Trophoblast cell (in vitro differentiated cells and primary cell): ENCODE measurements around the gene MSL3B.
A peak's percentile ranks its signal among the peaks of the same experiment; 100 is the strongest.

Experiments
- DNase-seq, 2 donors: peaks; one replicate each; pipeline ENCODE4 v3.0.0-alpha.2; 2016
- H2AFZ ChIP-seq: 2 replicates; pipeline ENCODE4 v1.6.1; 2013; ENCODE audit warnings: low read length, moderate library complexity, mild to moderate bottlenecking; ENCODE audit not compliant: insufficient read depth, poor library complexity
- H2AK5ac ChIP-seq: 2 replicates; pipeline ENCODE4 v1.6.1; 2013; ENCODE audit warnings: mild to moderate bottlenecking, low read length
- H2BK120ac ChIP-seq: 2 replicates; pipeline ENCODE4 v1.6.1; 2013; ENCODE audit warnings: low read length, mild to moderate bottlenecking, moderate library complexity; ENCODE audit not compliant: insufficient read depth, poor library complexity
- H2BK12ac ChIP-seq: 2 replicates; pipeline ENCODE4 v1.6.1; 2013; ENCODE audit warnings: mild to moderate bottlenecking, low read length, moderate library complexity
- H2BK5ac ChIP-seq: 2 replicates; pipeline ENCODE4 v1.6.1; 2013; ENCODE audit warnings: low read length, low read depth, moderate library complexity, mild to moderate bottlenecking; ENCODE audit not compliant: poor library complexity
- H3K14ac ChIP-seq: 2 replicates; pipeline ENCODE4 v1.6.1; 2013; ENCODE audit warnings: mild to moderate bottlenecking, low read length
- H3K18ac ChIP-seq: 2 replicates; pipeline ENCODE4 v1.6.1; 2013; ENCODE audit warnings: mild to moderate bottlenecking, low read length
- H3K23ac ChIP-seq: 2 replicates; pipeline ENCODE4 v1.6.1; 2013; ENCODE audit warnings: low read length
- H3K27ac ChIP-seq: 2 replicates; pipeline ENCODE4 v1.5.1; 2013; ENCODE audit warnings: low read depth, mild to moderate bottlenecking, inconsistent platforms, low read length, moderate library complexity
- H3K27me3 ChIP-seq: 2 replicates; pipeline ENCODE4 v1.6.1; 2013; ENCODE audit warnings: inconsistent platforms, mild to moderate bottlenecking, low read length, moderate library complexity; ENCODE audit not compliant: insufficient read depth
- H3K36me3 ChIP-seq, 2 experiments: 1 replicate in 1 of 2; 2 replicates in 1 of 2; pipeline ENCODE4 v1.6.1; 2013; ENCODE audit warnings: low read length in 2 of 2, mild to moderate bottlenecking in 2 of 2, moderate library complexity in 1 of 2; ENCODE audit not compliant: insufficient read depth in 2 of 2, control insufficient read depth in 1 of 2
- H3K4ac ChIP-seq: 2 replicates; pipeline ENCODE4 v1.6.1; 2013; ENCODE audit warnings: low read depth, mild to moderate bottlenecking, low read length, moderate library complexity
- H3K4me1 ChIP-seq, 2 experiments: 1 replicate in 1 of 2; 2 replicates in 1 of 2; pipeline ENCODE4 v1.6.1; 2013; ENCODE audit warnings: low read length in 2 of 2, mild to moderate bottlenecking in 2 of 2, moderate library complexity in 1 of 2; ENCODE audit not compliant: insufficient read depth in 2 of 2, control insufficient read depth in 1 of 2
- H3K4me2 ChIP-seq: 2 replicates; pipeline ENCODE4 v1.6.1; 2013; ENCODE audit warnings: inconsistent platforms, mild to moderate bottlenecking, low read length, moderate library complexity
- H3K4me3 ChIP-seq: 2 replicates; pipeline ENCODE4 v1.5.1; 2013; ENCODE audit warnings: mild to moderate bottlenecking, low read depth, low read length, inconsistent platforms
- H3K79me1 ChIP-seq: one replicate; pipeline ENCODE4 v1.6.1; 2013; ENCODE audit warnings: low read length
- H3K79me2 ChIP-seq: 2 replicates; pipeline ENCODE4 v1.6.1; 2013; ENCODE audit warnings: low read length, mild to moderate bottlenecking; ENCODE audit not compliant: control insufficient read depth, insufficient read depth, poor library complexity
- H3K9ac ChIP-seq: 2 replicates; pipeline ENCODE4 v1.6.1; 2013; ENCODE audit warnings: mild to moderate bottlenecking, low read length
- H3K9me3 ChIP-seq: 2 replicates; pipeline ENCODE4 v1.6.1; 2013; ENCODE audit warnings: low read depth, mild to moderate bottlenecking, control low read depth, inconsistent platforms, low read length; ENCODE audit not compliant: insufficient read depth
- H4K12ac ChIP-seq: 2 replicates; pipeline ENCODE4 v1.6.1; 2013; ENCODE audit warnings: low read depth, mild to moderate bottlenecking, low read length, moderate library complexity
- H4K8ac ChIP-seq: 2 replicates; pipeline ENCODE4 v1.6.1; 2013; ENCODE audit warnings: low read depth, mild to moderate bottlenecking, low read length, moderate library complexity
- H4K91ac ChIP-seq: one replicate; pipeline ENCODE4 v1.6.1; 2013; ENCODE audit warnings: low read depth, mild to moderate bottlenecking, low read length, moderate library complexity
- WGBS: extraction: QIAGEN DNeasy Blood & Tissue Kit; methylation state at CpG from one replicate; pipeline ENCODE4 v1.1.7; 2013; ENCODE audit warnings: missing lambda C conversion rate; ENCODE audit not compliant: insufficient read length, insufficient coverage; ENCODE audit errors: extremely low coverage; 5-methylcytosine and 5-hydroxymethylcytosine counted together

The MSL3B gene

DNA sequence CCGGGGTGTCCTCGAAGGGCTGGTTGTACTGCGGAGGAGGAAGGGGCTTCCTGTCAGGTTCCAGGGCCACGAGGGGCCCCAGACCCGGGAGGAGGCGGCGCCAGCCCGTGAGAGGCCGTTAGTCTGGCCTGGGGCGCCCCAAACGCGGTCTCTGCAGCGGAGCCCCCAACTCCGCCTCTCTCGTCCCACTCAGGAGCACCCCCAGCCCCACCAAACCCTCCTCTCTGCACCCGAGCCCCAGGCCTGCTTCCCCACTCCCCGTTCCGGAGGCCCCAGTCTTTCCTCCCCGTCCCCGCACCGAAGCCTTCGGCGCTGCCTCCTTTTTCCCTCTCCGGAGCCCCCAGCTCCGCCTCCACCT, 14.3 kb downstream of the MSL3B start:
- Histone ChIP-seq H3K4me1 (peaks cover 2 to 3% of the 10 kb centered on the region in 2 experiments), H2BK120ac (peak overlapping the region; percentile 60), H2AK5ac (peak overlapping the region; percentile 56), H2BK12ac (no peak overlapping the region), H3K4ac (peak overlapping the region; percentile 94), H3K9me3 (no peaks in the 10 kb centered on the region), H3K4me2 (peak overlapping the region; percentile 89), H3K79me2 (peaks cover 10% of the 10 kb centered on the region), H3K14ac (peak overlapping the region; percentile 93), H3K27me3 (no peaks in the 10 kb centered on the region), H3K9ac (peak overlapping the region; percentile 71), H3K27ac (no peak overlapping the region), H3K79me1 (peaks cover 8% of the 10 kb centered on the region), H3K18ac (peak overlapping the region; percentile 99), H4K91ac (peak overlapping the region; percentile 94), H2AFZ (peak overlapping the region; percentile 98), H2BK5ac (peak overlapping the region; percentile 76), H3K4me3 (peak overlapping the region; percentile 98), H3K23ac (no peak overlapping the region), H3K36me3 (peaks cover 18 to 20% of the 10 kb centered on the region in 2 experiments), H4K12ac (peak overlapping the region; percentile 77), H4K8ac (peak overlapping the region; percentile 92)
- DNase-seq: no peak
- WGBS: no CpG with 5 or more reads among the region's 25 CpGs

DNA sequence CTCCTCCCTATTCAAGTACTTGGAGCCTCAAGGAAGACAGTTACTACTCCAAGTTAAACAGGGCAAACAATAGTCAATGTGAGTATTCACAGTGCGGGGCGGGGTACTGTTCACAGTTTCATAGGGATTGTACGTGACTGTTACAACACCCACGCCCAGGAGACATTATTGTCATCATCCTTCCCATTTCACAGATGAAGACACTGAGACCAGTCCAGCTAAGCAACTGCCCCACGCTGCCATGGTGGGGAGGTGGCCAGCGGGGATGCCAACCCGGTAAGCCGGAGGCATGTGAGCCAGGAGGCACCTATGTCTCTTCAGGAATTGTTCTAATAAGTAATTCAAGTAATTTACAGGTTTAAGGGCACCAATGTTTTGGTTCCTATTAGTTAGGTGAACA, 14.8 kb downstream of the MSL3B start:
- Histone ChIP-seq H3K18ac (no peak overlapping the region), H3K14ac (peak overlapping the region; percentile 17), H2BK120ac (no peak overlapping the region), H2BK5ac (no peak overlapping the region), H3K23ac (no peak overlapping the region), H3K27ac (no peak overlapping the region), H4K8ac (no peak overlapping the region), H2AFZ (no peak overlapping the region), H4K91ac (no peak overlapping the region), H3K4ac (peak overlapping the region; percentile 89), H3K79me2 (peaks cover 10% of the 10 kb centered on the region), H4K12ac (no peak overlapping the region), H3K79me1 (peaks cover 8% of the 10 kb centered on the region), H3K36me3 (peaks cover 23 to 25% of the 10 kb centered on the region in 2 experiments), H3K4me2 (peak overlapping the region; percentile 89), H3K9ac (peak overlapping the region; percentile 41), H3K4me3 (peak overlapping the region; percentile 69), H2BK12ac (no peak overlapping the region), H3K27me3 (no peaks in the 10 kb centered on the region), H3K9me3 (no peaks in the 10 kb centered on the region), H2AK5ac (no peak overlapping the region), H3K4me1 (peaks cover 2 to 3% of the 10 kb centered on the region in 2 experiments)
- no peak for DNase-seq
- WGBS: no CpG with 5 or more reads among the region's 8 CpGs

DNA sequence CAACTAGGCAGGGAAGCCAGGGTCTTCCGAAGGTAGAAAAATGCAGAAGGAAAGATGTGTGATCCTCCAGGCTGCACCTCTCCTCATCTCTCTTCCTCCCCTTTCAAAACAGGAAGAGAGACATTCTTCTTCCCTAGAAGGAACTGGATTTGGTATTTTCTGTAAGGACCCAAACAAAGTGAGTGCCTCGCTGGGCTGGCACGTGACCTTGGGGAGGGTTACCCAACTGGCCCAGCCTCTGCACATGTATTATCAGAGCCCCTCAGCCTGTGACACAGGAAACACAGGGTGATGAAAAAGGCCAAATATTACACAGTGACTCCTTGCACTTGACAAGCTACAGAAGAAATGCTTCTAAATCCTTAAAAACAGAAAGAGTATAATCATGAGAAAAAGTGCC, 16.1 kb downstream of the MSL3B start:
- H2BK12ac ChIP-seq: no peak overlapping the region
- H2BK120ac ChIP-seq: no peak overlapping the region
- no peak overlapping the region for H3K14ac ChIP-seq
- H3K4me1 ChIP-seq: peaks cover 2 to 3% of the 10 kb centered on the region in 2 experiments
- H4K12ac ChIP-seq: no peak overlapping the region
- WGBS: no CpG with 5 or more reads among the region's 3 CpGs
- H2AK5ac ChIP-seq: no peak overlapping the region
- no peak overlapping the region for H3K4ac ChIP-seq
- no peak overlapping the region for H4K8ac ChIP-seq
- H3K9ac ChIP-seq: no peak overlapping the region
- no peak overlapping the region for H4K91ac ChIP-seq
- no peaks in the 10 kb centered on the region for H3K27me3 ChIP-seq
- peaks cover 34 to 36% of the 10 kb centered on the region in 2 experiments for H3K36me3 ChIP-seq
- no peak overlapping the region for H3K27ac ChIP-seq
- H3K4me3 ChIP-seq: no peak overlapping the region
- H3K79me2 ChIP-seq: peaks cover 10% of the 10 kb centered on the region
- peaks cover 8% of the 10 kb centered on the region for H3K79me1 ChIP-seq
- H3K9me3 ChIP-seq: no peaks in the 10 kb centered on the region
- H2AFZ ChIP-seq: no peak overlapping the region
- DNase-seq: no peak
- no peak overlapping the region for H3K23ac ChIP-seq
- H2BK5ac ChIP-seq: no peak overlapping the region
- H3K18ac ChIP-seq: no peak overlapping the region
- no peak overlapping the region for H3K4me2 ChIP-seq

DNA sequence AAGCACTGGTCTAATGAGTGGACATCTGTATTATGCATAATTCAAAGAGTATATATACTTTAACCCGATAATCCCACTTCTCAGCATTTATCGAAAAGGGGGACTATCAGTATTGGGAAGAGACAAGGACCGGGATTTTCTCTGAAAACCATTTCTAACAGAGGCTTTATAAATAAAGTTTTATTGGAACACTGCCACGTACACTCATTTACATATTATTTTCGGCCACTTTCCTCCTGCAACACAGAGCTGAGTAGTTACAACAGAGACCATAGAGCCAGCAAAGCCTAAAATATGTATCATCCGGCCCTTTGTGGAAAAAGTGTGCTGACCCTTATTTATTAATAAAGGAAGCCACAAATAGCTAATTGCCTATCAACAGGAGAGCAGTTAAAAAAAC, 17.0 kb downstream of the MSL3B start:
- Histone ChIP-seq H2BK12ac (no peak overlapping the region), H3K36me3 (peaks cover 43 to 45% of the 10 kb centered on the region in 2 experiments), H3K27me3 (no peaks in the 10 kb centered on the region), H4K91ac (no peak overlapping the region), H4K12ac (no peak overlapping the region), H3K14ac (no peak overlapping the region), H3K23ac (no peak overlapping the region), H3K4me3 (no peak overlapping the region), H3K18ac (no peak overlapping the region), H3K27ac (no peak overlapping the region), H3K79me2 (peaks cover 10% of the 10 kb centered on the region), H2BK5ac (no peak overlapping the region), H3K4me2 (no peak overlapping the region), H2AK5ac (no peak overlapping the region), H2BK120ac (no peak overlapping the region), H4K8ac (no peak overlapping the region), H3K9me3 (no peaks in the 10 kb centered on the region), H3K4ac (no peak overlapping the region), H3K4me1 (peaks cover 2 to 3% of the 10 kb centered on the region in 2 experiments), H3K79me1 (peaks cover 8% of the 10 kb centered on the region), H2AFZ (no peak overlapping the region), H3K9ac (no peak overlapping the region)
- no peak for DNase-seq
- no CpG with 5 or more reads among the region's 6 CpGs for WGBS
